Muscle layer of duodenum (tissue), 2 donors: ENCODE data around the gene TSPAN9.

Experiments
- H3K27ac ChIP-seq: one replicate; pipeline ENCODE4 v1.7.0; 2013; ENCODE audit warnings: mild to moderate bottlenecking, low read length
- H3K27me3 ChIP-seq: one replicate; pipeline ENCODE4 v1.7.0; 2013; ENCODE audit warnings: low read depth, mild to moderate bottlenecking, control low read depth, low read length
- H3K36me3 ChIP-seq, 2 donors: one replicate each; pipeline ENCODE4 v1.7.0; 2013; ENCODE audit warnings: low read length in 2 of 2, control low read depth in 1 of 2, mild to moderate bottlenecking in 1 of 2; ENCODE audit not compliant: insufficient read depth in 2 of 2, control insufficient read depth in 1 of 2
- H3K4me1 ChIP-seq, 2 donors: one replicate each; pipeline ENCODE4 v1.7.0; 2013; ENCODE audit warnings: low read length in 2 of 2, mild to moderate bottlenecking in 2 of 2, control low read depth in 1 of 2, moderate library complexity in 1 of 2; ENCODE audit not compliant: insufficient read depth in 2 of 2, control insufficient read depth in 1 of 2
- H3K4me3 ChIP-seq, 2 donors: one replicate each; pipeline ENCODE4 v1.7.0; 2013; ENCODE audit warnings: low read length in 2 of 2, low read depth in 1 of 2, mild to moderate bottlenecking in 1 of 2
- H3K9me3 ChIP-seq, 2 donors: one replicate each; pipeline ENCODE4 v1.7.0; 2013; ENCODE audit warnings: low read length in 2 of 2, control low read depth in 1 of 2, mild to moderate bottlenecking in 1 of 2; ENCODE audit not compliant: control insufficient read depth in 1 of 2
- donor health status: healthy.

The TSPAN9 gene

GRCh38 chr12:3161861-3162260 is 84.7 kb downstream of the TSPAN9 start:
- Histone ChIP-seq H3K27ac (no peak overlapping the region), H3K36me3 (no peaks in the 10 kb centered on the region), H3K4me3 (no peak overlapping the region), H3K4me1 (peaks cover 0 to 12% of the 10 kb centered on the region in 2 donors), H3K27me3 (no peaks in the 10 kb centered on the region), H3K9me3 (no peaks in the 10 kb centered on the region)

DNA sequence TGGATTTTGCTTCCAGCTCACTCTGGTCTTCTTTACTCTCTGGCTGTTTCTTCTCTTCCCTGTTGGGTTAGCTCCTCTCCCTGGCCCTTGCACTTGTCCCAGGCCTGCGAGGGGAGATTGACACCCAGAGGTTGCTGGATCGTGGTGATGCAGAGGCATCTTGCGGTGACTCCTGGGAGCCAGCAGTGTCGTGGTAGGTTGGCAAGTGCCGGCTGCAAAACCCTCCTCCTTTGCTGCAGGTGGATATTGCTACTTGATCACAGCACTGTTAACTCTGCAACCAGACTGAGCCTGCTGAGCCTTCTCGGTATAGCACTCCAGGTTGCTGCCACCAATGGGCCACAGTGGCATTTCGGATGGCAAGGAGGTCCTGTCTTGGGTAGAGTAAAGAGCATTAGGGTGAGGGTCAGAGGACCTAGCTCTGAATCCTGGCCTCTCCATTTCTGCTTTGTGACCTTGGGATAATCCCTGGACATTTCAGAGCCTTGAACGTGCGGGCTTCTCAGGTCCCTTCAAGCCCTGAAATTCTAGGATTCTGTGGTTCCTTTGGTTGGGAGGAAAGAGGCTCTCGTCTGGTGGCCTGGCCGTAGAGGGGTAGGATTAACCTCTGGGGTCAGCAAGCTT is 87.4 kb downstream of the TSPAN9 start:
- no peak overlapping the region for H3K27ac ChIP-seq
- peaks cover 0 to 7% of the 10 kb centered on the region in 2 donors for H3K4me1 ChIP-seq
- no peak overlapping the region for H3K4me3 ChIP-seq
- H3K36me3 ChIP-seq = no peaks in the 10 kb centered on the region
- H3K9me3 ChIP-seq = no peaks in the 10 kb centered on the region
- no peaks in the 10 kb centered on the region for H3K27me3 ChIP-seq

DNA sequence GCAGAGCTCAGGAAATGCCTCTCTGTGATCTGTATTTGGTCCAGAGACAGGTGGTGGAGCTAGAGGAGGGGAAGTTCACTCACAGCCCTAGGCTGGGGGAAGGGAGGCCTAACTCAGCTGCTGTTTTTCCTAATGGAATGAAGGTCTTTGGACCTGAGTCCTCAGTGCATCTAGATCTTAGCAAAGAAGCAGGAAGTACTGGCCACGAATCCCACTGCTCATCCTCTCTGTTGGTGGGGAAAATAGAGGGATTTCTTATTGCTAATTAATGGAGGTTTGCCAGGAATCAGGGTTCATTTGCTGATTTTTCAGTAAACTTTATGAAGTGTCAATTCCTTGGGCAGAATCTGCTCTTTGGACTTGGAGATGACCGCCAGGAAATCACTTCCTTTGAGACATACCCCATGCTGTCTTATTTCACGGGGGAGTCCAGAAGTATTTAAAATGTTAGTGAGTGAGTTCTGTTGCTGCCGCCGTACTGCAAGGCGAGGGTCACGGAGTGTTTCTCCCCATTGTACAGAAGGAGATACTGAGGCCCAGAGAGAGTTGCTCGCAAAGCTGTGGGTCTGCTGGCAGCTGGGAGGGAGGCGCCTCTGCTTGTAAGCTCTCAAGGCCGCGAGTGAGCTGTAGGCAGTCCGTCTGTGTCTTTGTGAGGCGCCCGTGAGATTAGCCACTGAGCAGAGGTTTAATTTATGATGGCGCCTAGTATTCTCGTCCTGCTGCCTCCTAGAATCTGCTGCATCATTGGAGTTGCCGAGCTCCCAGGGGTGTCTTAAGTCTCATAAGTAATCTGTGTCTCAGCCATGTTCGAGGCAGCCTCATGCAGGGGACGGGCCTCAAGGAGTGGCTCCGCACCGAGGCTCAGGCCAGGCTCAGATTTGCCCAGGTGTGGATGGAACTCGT is 88.2 kb downstream of the TSPAN9 start:
- Histone ChIP-seq H3K9me3 (no peaks in the 10 kb centered on the region), H3K27ac (no peak overlapping the region), H3K4me3 (no peak overlapping the region), H3K4me1 (peaks cover 0 to 7% of the 10 kb centered on the region in 2 donors), H3K27me3 (no peaks in the 10 kb centered on the region), H3K36me3 (no peaks in the 10 kb centered on the region)

DNA sequence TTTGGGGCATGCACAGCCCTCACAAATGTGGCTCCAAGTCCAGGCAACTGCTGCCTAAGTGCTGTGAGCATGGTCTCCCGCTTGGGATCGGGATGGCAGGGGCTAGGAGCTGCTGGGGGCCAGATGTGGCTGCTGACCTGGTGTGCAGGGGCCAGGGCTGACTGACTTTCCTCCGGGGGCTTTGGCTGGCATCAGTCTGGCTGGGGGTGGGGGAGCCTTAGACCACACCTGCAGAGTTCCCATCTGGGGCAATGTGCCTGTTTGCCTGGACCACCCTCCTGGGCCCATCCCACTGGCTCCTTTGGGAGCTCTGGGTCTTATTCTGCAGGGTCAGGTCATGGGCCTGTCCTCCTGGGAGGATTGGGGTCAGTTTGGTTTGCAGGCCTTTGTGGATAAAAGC is 90.5 kb downstream of the TSPAN9 start:
- H3K27ac ChIP-seq = no peak overlapping the region
- H3K36me3 ChIP-seq = no peaks in the 10 kb centered on the region

DNA sequence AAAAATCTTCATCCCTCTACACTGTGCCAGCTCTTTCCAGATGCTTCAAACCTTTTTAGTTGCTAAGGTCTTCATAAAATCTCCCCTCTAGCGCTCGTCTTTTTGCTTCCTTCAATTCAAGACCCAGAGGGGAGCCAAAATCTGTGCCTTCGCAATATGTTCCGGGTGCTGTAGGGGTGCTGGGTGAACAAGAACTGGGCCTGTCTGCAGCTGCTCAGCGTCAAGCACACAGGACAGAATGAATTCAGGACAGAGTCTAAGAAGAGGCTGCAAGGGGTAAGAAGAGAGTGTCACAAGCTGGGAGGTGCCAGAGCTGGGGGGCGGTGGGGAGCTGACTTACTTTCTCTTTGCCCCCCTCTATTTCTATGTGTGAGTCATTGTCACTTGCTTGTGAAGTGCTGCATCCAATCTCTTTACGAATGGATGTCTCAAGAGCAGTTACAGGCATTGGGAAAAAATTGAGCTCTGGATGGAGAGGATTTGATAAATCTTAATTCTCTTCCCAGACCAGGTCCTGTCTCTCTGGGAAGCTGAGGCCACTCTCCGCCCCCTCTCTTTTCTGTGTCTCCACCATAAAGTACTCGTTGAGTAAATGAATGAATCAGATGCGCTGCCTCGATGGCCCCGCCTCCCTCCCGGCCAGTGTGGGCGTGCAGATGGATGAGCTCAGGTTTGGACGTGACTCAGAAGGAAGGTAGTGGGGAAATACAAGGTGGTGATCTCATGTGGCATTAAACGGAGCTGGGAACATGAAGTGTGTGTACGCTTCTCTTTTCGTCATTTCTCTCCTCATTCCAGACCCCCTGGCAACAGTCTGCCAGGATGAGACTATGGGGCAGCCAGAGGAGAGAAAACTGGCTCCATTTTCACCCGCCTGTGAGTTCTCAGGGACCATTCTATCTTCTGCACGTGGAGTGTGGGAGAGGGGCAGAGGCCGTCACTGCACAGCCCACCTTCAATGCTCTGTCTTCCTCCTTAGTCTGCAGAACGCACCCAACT is 91.3 kb downstream of the TSPAN9 start:
- Histone ChIP-seq H3K27ac (no peak overlapping the region), H3K9me3 (no peaks in the 10 kb centered on the region), H3K4me1 (peaks cover 0 to 7% of the 10 kb centered on the region in 2 donors), H3K36me3 (no peaks in the 10 kb centered on the region), H3K27me3 (no peaks in the 10 kb centered on the region), H3K4me3 (no peak overlapping the region)

More for the DNA sequence above, 90.5 kb downstream of the TSPAN9 start:
- no peaks in the 10 kb centered on the region for H3K9me3 ChIP-seq
- H3K4me1 ChIP-seq = peaks cover 0 to 7% of the 10 kb centered on the region in 2 donors
- H3K4me3 ChIP-seq = no peak overlapping the region
- H3K27me3 ChIP-seq = no peaks in the 10 kb centered on the region

- Histone ChIP-seq H3K27me3 (no peaks in the 10 kb centered on the region), H3K27ac (no peak overlapping the region), H3K4me3 (no peak overlapping the region), H3K9me3 (no peaks in the 10 kb centered on the region), H3K4me1 (peaks cover 0 to 7% of the 10 kb centered on the region in 2 donors), H3K36me3 (no peaks in the 10 kb centered on the region)
Measured at GRCh38 chr12:3170423-3171194, 93.4 kb downstream of the TSPAN9 start.

GRCh38 chr12:3171195-3171591 is 94.0 kb downstream of the TSPAN9 start:
- no peak overlapping the region for H3K27ac ChIP-seq
- H3K9me3 ChIP-seq = no peaks in the 10 kb centered on the region
- no peaks in the 10 kb centered on the region for H3K27me3 ChIP-seq
- H3K36me3 ChIP-seq = no peaks in the 10 kb centered on the region
- no peak overlapping the region for H3K4me3 ChIP-seq
- H3K4me1 ChIP-seq = peaks cover 0 to 7% of the 10 kb centered on the region in 2 donors

DNA sequence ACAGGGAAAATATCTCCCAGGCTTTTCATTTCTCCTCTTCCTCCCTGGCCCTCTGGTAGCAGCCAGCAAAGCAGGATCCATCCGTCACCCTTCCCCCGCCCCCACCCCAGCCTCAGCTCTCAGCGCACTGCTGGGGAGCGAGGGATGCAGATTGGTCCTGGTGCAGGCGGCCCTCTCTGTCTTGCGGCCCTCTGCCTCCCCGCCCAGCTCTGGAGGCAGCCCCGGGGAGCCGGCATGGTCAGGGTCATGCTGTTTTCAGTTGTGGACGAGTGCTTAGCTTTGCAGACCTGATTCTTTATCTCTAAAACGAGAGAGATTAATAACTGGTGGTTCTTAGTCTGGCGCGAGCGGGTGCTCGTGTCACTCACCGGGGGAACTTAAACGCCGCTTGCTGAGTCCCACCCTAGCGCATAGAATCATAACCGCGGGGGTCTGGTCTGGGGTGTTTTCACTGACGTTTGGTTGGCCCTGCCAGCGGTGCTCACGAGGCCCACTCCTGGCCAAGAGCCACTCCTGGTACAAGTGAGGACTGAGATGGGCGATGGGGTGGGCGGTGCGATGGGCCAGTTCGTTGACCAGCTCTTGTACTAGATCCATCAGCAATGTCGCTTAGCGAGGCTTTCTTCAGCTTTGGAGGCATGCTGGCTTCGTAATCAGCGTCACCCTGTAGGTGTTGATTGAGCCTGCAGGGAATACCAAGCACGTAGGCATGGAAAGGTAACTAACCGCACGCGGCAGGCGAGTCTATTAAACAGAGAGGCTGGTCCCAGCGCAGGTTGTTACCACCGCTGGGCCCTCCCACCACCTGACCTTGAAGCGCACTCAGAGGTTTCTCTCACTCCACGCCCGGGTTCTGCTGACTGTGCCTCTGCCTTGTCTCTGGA is 95.2 kb downstream of the TSPAN9 start:
- Histone ChIP-seq H3K4me3 (no peak overlapping the region), H3K27me3 (no peaks in the 10 kb centered on the region), H3K9me3 (no peaks in the 10 kb centered on the region), H3K27ac (no peak overlapping the region), H3K36me3 (no peaks in the 10 kb centered on the region), H3K4me1 (peaks cover 0 to 7% of the 10 kb centered on the region in 2 donors)

DNA sequence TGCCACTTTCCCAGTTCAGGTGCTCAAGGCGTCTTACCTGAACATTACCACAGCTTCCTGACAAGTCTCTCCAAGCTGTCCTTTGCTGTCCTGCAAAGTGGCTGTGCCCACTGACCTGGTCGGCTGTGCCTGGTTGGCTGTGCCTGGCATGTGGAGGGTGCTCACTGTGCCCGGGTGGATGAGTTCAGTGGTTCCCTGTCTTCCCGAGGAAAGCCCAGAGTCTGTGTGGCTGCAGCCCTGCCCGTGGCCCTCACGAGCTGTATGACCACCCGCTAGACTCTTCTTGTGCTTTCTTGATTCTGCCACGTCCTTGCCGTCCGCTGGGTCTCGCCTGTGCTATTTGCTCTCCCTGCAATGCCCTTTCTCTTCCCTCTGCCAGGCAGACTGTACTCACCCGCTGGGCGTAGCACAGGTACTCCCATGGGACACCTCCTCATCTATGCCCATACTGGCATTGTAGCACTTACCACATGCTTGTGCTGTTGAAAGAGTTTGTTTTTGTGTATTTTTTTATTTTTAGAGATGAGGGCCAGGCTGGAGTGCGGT is 95.9 kb downstream of the TSPAN9 start:
- Histone ChIP-seq H3K4me1 (peaks cover 0 to 3% of the 10 kb centered on the region in 2 donors), H3K27ac (no peak overlapping the region), H3K27me3 (no peaks in the 10 kb centered on the region), H3K4me3 (no peak overlapping the region), H3K9me3 (no peaks in the 10 kb centered on the region), H3K36me3 (no peaks in the 10 kb centered on the region)

DNA sequence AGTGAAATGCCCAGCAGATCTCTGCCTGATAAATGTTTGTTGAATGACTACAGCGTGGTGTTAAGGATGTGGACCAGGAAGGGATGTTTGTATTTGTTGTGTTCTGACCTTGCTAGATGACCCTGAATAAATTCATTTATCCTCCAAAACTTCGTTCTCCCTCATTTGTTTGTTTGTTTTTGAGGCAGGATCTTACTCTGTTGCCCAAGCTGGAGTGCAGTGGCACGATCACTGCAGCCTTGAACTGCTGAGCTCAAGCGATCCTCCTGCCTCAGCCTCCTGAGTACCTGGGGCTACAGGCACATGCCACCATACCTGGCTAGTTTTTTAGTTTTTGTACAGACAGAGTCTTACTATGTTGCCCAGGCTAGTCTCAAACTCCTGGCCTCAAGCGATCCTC is 96.7 kb downstream of the TSPAN9 start:
- Histone ChIP-seq H3K9me3 (no peaks in the 10 kb centered on the region), H3K27ac (no peak overlapping the region), H3K4me1 (no peaks in the 10 kb centered on the region)

More for the DNA sequence above, 96.7 kb downstream of the TSPAN9 start:
- H3K27me3 ChIP-seq = no peaks in the 10 kb centered on the region
- no peak overlapping the region for H3K4me3 ChIP-seq
- H3K36me3 ChIP-seq = no peaks in the 10 kb centered on the region
